ENCODE results near the gene DNAH12.

DNA sequence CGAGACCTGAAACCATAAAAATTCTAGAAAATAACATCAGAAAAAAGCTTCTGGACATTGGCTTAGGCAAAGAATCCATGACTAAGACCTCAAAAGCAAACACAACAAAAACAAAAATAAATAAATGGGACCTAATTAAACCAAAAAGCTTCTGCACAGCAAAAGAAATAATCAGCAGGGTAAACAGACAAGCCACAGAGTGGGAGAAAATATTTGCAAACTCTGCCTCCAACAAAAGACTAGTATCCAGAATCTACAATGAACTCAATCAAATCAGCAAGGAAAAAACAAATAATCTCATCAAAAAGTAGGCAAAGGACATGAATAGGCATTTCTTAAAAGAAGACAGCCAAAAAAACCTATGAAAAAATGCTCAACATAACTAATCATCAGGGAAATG, 59.6 kb downstream of the DNAH12 start:
- no peak for TF ChIP-seq EZH2phosphoT487 (IDR thresholded peaks at IDR 0.05; ENCODE audit: borderline replicate concordance, low read depth)
- TF ChIP-seq, protein P1, sequence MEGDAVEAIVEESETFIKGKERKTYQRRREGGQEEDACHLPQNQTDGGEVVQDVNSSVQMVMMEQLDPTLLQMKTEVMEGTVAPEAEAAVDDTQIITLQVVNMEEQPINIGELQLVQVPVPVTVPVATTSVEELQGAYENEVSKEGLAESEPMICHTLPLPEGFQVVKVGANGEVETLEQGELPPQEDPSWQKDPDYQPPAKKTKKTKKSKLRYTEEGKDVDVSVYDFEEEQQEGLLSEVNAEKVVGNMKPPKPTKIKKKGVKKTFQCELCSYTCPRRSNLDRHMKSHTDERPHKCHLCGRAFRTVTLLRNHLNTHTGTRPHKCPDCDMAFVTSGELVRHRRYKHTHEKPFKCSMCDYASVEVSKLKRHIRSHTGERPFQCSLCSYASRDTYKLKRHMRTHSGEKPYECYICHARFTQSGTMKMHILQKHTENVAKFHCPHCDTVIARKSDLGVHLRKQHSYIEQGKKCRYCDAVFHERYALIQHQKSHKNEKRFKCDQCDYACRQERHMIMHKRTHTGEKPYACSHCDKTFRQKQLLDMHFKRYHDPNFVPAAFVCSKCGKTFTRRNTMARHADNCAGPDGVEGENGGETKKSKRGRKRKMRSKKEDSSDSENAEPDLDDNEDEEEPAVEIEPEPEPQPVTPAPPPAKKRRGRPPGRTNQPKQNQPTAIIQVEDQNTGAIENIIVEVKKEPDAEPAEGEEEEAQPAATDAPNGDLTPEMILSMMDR (IDR thresholded peaks at IDR 0.05) = no peak
- TF ChIP-seq SIN3A (IDR thresholded peaks at IDR 0.05; ENCODE audit: borderline replicate concordance, low read depth, low read length) = no peak
- no peak for TF ChIP-seq MAX (IDR thresholded peaks at IDR 0.05; ENCODE audit: low read depth)
- TF ChIP-seq POLR2AphosphoS5 (IDR thresholded peaks at IDR 0.05; ENCODE audit: low read depth, low read length) = no peak
- TF ChIP-seq, protein P2, sequence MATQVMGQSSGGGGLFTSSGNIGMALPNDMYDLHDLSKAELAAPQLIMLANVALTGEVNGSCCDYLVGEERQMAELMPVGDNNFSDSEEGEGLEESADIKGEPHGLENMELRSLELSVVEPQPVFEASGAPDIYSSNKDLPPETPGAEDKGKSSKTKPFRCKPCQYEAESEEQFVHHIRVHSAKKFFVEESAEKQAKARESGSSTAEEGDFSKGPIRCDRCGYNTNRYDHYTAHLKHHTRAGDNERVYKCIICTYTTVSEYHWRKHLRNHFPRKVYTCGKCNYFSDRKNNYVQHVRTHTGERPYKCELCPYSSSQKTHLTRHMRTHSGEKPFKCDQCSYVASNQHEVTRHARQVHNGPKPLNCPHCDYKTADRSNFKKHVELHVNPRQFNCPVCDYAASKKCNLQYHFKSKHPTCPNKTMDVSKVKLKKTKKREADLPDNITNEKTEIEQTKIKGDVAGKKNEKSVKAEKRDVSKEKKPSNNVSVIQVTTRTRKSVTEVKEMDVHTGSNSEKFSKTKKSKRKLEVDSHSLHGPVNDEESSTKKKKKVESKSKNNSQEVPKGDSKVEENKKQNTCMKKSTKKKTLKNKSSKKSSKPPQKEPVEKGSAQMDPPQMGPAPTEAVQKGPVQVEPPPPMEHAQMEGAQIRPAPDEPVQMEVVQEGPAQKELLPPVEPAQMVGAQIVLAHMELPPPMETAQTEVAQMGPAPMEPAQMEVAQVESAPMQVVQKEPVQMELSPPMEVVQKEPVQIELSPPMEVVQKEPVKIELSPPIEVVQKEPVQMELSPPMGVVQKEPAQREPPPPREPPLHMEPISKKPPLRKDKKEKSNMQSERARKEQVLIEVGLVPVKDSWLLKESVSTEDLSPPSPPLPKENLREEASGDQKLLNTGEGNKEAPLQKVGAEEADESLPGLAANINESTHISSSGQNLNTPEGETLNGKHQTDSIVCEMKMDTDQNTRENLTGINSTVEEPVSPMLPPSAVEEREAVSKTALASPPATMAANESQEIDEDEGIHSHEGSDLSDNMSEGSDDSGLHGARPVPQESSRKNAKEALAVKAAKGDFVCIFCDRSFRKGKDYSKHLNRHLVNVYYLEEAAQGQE (IDR thresholded peaks at IDR 0.05; ENCODE audit: low read depth, low read length) = no peak
- no peak for TF ChIP-seq GABPA (IDR thresholded peaks at IDR 0.05; ENCODE audit: low read depth)
- no peak for TF ChIP-seq JUND (IDR thresholded peaks at IDR 0.05)
- TF ChIP-seq FOXM1 (IDR thresholded peaks at IDR 0.05; ENCODE audit: low read depth) = no peak
- no peak for TF ChIP-seq FOSL2 (IDR thresholded peaks at IDR 0.05; ENCODE audit: borderline replicate concordance, low read depth)
- no peak for TF ChIP-seq MXI1 (IDR thresholded peaks at IDR 0.05; ENCODE audit: low read depth, low read length)
- no peak for TF ChIP-seq NRF1 (IDR thresholded peaks at IDR 0.05; ENCODE audit: low read depth, low read length)
- TF ChIP-seq RXRA (IDR thresholded peaks at IDR 0.05; ENCODE audit: borderline replicate concordance, low read depth) = no peak
